ENCODE results near the gene INAFM2.
A peak's percentile ranks its signal among the peaks of the same experiment; 100 is the strongest.

GRCh38 chr15:40282147-40282868 lies 41.2 kb upstream of the INAFM2 start:
- TF ChIP-seq CTCF (IDR thresholded peaks at IDR 0.05; ENCODE audit: poor library complexity, severe bottlenecking) = peak; percentile 64
- TF ChIP-seq EZH2 (IDR thresholded peaks at IDR 0.05; ENCODE audit: borderline replicate concordance, insufficient read depth, low read length, poor library complexity, severe bottlenecking) = no peak
- TF ChIP-seq EP300 (conservative IDR thresholded peaks at IDR 0.05; ENCODE audit: poor library complexity, severe bottlenecking) = no peak
- TF ChIP-seq POLR2AphosphoS5 (IDR thresholded peaks at IDR 0.05) = peak; percentile 11
- peak; percentile 46 for TF ChIP-seq SMC3 (conservative IDR thresholded peaks at IDR 0.05; ENCODE audit: poor library complexity)
- TF ChIP-seq TAF1 (IDR thresholded peaks at IDR 0.05; ENCODE audit: low read depth) = no peak
- no peak for TF ChIP-seq REST (IDR thresholded peaks at IDR 0.05; ENCODE audit: borderline replicate concordance)
- TF ChIP-seq RAD21 (conservative IDR thresholded peaks at IDR 0.05) = peak; percentile 19
